HEK293T (cell line): ENCODE measurements around the gene COL6A3.

Experiments
- CTCF ChIA-PET: fragments of 350-600 bp; formaldehyde crosslinking; extraction: SDS; loops from one replicate; lab custom pipeline; 2021; ENCODE audit warnings: antibody characterized with exemption, inconsistent platforms; lab: Yijun Ruan, JAX
- POLR2A ChIA-PET: fragments of 350-600 bp; formaldehyde crosslinking; extraction: SDS; loops from one replicate; lab custom pipeline; 2020; ENCODE audit warnings: antibody characterized with exemption, inconsistent platforms; lab: Yijun Ruan, JAX
- DNase-seq: peaks from one replicate; pipeline ENCODE4 v3.0.0; 2012; ENCODE audit warnings: mixed read lengths; ENCODE audit errors: extremely low spot score
- ARNT ChIP-seq: fragments of 450-650 bp; IDR thresholded peaks from 2 replicates; pipeline ENCODE4 v1.6.1; 2017; ENCODE audit warnings: mild to moderate bottlenecking
- BHLHE40 ChIP-seq: fragments of 450-650 bp; IDR thresholded peaks from 2 replicates; pipeline ENCODE4 v1.6.1; 2016; ENCODE audit warnings: mild to moderate bottlenecking, moderate library complexity, borderline replicate concordance
- CTBP1 ChIP-seq: fragments of 450-650 bp; IDR thresholded peaks from 2 replicates; pipeline ENCODE4 v1.6.1; 2016; ENCODE audit warnings: borderline replicate concordance
- ELF4 ChIP-seq: fragments of 450-650 bp; IDR thresholded peaks from 2 replicates; pipeline ENCODE4 v1.6.1; 2017; ENCODE audit warnings: antibody characterized with exemption
- FOXA1 ChIP-seq: fragments of 450-650 bp; IDR thresholded peaks from 2 replicates; pipeline ENCODE4 v1.6.1; 2016; ENCODE audit warnings: mild to moderate bottlenecking
- FOXK2 ChIP-seq: fragments of 450-650 bp; IDR thresholded peaks from 2 replicates; pipeline ENCODE4 v1.6.1; 2016; ENCODE audit warnings: mild to moderate bottlenecking
- FOXM1 ChIP-seq: fragments of 450-650 bp; IDR thresholded peaks from 2 replicates; pipeline ENCODE4 v1.6.1; 2017; ENCODE audit warnings: mild to moderate bottlenecking, borderline replicate concordance
- HDGF ChIP-seq: fragments of 450-650 bp; IDR thresholded peaks from 2 replicates; pipeline ENCODE4 v1.6.1; 2017; ENCODE audit warnings: antibody characterized with exemption, borderline replicate concordance
- L3MBTL2 ChIP-seq: fragments of 450-650 bp; conservative IDR thresholded peaks from 2 replicates; pipeline ENCODE4 v1.6.1; 2016; ENCODE audit warnings: mild to moderate bottlenecking
- LEF1 ChIP-seq: fragments of 450-650 bp; IDR thresholded peaks from 2 replicates; pipeline ENCODE4 v1.6.1; 2017; ENCODE audit warnings: mild to moderate bottlenecking, borderline replicate concordance
- NFRKB ChIP-seq: fragments of 450-650 bp; IDR thresholded peaks from 2 replicates; pipeline ENCODE4 v1.6.1; 2016; ENCODE audit warnings: mild to moderate bottlenecking, moderate library complexity
- SP1 ChIP-seq: fragments of 450-650 bp; IDR thresholded peaks from 2 replicates; pipeline ENCODE4 v1.6.1; 2017
- SUZ12 ChIP-seq: fragments of 450-650 bp; IDR thresholded peaks from 2 replicates; pipeline ENCODE4 v1.6.1; 2016; ENCODE audit warnings: mild to moderate bottlenecking
- TARDBP ChIP-seq: fragments of 450-650 bp; IDR thresholded peaks from 2 replicates; pipeline ENCODE4 v1.6.1; 2016
- ZNF384 ChIP-seq: fragments of 450-650 bp; IDR thresholded peaks from 2 replicates; pipeline ENCODE4 v1.6.1; 2016
- TF ChIP-seq, protein P1 (sequence below): fragments of 450-650 bp; IDR thresholded peaks from 2 replicates; pipeline ENCODE4 v1.6.1; 2016

The COL6A3 gene

DNA sequence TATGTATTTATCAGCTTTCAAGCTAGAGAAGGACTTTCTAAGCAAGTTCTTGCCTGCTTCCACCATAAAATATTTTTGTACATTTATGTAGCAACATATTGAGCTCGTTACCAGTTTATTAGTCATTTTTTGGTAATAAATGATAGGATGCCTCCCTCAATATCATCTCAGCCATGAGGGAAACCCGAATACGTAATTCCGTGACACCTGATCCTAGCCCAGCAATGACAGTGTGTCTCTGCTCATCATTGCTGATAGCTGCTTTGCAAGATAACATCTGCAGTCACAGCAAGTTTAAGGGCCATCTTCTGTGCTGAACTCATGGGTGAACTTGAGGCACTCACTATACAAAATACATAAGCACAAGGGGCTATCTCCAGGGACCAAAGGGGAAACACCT is 62.2 kb downstream of the COL6A3 start:
- CTCF ChIA-PET = no interaction called here
- DNase-seq = no peak
- TF ChIP-seq ZNF384 = no peak
- TF ChIP-seq FOXK2 = no peak
- TF ChIP-seq SUZ12 = no peak
- no peak for TF ChIP-seq TARDBP
- TF ChIP-seq BHLHE40 = no peak
- no peak for TF ChIP-seq NFRKB
- TF ChIP-seq, protein P1, sequence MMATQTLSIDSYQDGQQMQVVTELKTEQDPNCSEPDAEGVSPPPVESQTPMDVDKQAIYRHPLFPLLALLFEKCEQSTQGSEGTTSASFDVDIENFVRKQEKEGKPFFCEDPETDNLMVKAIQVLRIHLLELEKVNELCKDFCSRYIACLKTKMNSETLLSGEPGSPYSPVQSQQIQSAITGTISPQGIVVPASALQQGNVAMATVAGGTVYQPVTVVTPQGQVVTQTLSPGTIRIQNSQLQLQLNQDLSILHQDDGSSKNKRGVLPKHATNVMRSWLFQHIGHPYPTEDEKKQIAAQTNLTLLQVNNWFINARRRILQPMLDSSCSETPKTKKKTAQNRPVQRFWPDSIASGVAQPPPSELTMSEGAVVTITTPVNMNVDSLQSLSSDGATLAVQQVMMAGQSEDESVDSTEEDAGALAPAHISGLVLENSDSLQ = no peak
- POLR2A ChIA-PET = no interaction called here

DNA sequence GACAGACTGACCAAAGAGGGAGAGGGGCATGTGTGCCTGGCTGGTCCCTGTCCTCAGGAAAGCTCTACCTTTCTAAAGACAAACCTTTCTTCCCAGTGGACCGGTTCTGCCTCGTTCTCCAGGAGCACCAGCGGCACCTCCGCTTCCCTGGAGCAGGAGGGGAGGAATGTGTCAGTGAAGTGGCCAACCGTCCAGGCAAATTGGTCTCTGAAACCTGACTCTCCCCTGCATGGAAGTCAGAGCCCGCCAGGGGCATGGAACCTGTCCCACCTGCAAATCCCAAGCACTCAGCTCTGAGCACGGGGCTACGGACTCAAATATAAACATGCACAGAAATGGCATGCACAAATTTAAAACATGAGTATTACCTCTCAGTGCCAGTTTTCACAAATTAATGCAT is 62.9 kb downstream of the COL6A3 start:
- TF ChIP-seq FOXA1 (no peak), LEF1 (no peak), NFRKB (no peak), CTBP1 (no peak), BHLHE40 (no peak), SP1 (no peak), FOXM1 (no peak), HDGF (no peak), ZNF384 (no peak), ARNT (no peak), SUZ12 (no peak), ELF4 (no peak)
- TF ChIP-seq, protein P1 = no peak
- CTCF ChIA-PET = no interaction called here
- peak; percentile 10 for DNase-seq
- POLR2A ChIA-PET = no interaction called here

DNA sequence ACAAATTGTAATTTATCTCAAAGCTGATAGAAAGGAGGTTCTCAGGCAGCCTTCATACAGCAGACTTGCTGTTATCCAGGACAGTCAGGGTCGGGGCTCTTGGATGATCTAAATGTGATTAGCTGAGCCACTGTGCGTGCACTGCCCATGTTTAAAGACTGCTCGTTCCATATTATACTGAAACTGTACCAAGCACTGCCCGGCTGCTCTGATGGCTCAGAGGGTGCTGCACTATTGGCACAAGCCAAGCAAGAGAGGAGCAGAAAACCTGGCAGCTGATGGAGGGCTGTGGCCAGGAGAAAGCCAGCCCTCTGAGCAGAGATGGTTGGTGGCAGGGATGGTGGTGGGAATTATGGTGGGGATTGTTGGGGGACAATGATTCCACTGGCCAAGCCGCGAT is 63.4 kb downstream of the COL6A3 start:
- TF ChIP-seq HDGF (no peak), LEF1 (no peak), FOXK2 (no peak), BHLHE40 (no peak), SUZ12 (no peak), ZNF384 (no peak)
- TF ChIP-seq, protein P1 = no peak
- ChIA-PET CTCF (no interaction called here), POLR2A (no interaction called here)
- DNase-seq = no peak

DNA sequence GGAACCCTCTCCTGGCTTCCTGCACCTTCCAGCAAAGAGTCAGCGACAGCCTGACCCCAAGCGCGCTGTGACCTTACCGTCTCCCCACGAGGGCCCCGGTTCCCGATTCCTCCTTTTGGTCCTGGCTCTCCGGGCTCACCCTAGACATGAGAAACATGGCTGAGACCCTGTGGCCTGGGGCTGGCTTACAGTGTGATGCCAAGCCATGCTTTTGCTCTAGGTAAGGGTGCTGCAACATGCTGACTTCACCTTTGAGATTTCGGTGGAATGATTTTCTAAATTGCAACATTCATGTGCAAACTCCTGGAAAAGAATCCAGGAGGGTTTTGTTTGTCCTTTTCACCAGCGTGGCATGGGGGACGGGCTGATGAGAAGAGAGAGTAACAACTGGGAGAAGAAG is 63.9 kb downstream of the COL6A3 start:
- no peak for DNase-seq
- POLR2A ChIA-PET = no interaction called here

DNA sequence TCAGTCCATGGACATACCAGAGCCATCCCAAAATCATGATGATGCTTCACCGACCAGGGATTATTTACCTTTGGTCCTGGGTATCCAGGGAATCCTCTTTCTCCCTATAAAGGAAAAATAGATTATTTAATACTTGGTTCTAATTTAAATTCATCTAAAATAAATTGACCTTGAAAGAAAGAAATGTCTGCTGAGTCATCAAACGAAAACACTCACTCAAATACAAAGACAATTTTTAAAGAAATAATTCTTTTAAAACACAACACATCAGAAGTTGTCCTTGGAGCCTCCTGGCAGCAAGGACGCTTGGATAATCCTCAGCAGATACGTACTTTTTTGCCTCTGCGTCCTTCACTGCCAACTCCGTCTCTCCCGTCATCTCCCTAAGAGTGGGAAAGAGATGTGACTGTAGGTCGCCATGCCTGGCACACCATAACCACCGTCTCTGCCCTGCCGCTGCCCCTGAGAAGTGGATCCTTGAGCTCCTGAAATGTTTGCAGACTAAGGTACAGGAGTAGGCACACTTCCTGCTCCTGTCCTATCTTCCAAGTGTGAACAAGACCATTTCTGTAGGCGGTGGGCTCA is 65.6 kb downstream of the COL6A3 start:
- no peak for DNase-seq
- ChIA-PET POLR2A (no interaction called here), CTCF (no interaction called here)
- TF ChIP-seq LEF1 (no peak), SUZ12 (no peak), TARDBP (no peak)
- TF ChIP-seq, protein P1 = no peak

More for the DNA sequence above, 63.9 kb downstream of the COL6A3 start:
- TF ChIP-seq SP1 (no peak), BHLHE40 (no peak), TARDBP (no peak), SUZ12 (no peak), ELF4 (no peak), FOXK2 (no peak), CTBP1 (no peak), ARNT (no peak), ZNF384 (no peak), FOXM1 (no peak), LEF1 (no peak), FOXA1 (no peak), L3MBTL2 (no peak), HDGF (no peak), NFRKB (no peak)
- TF ChIP-seq, protein P1 = no peak
- CTCF ChIA-PET = no interaction called here
